Measurements from ENCODE around the gene USP25. TPM values are rescaled to one million over a fixed set of nuclear protein-coding genes. Genes with fewer than 3 reads are reported as not detected.

The USP25 gene
- total RNA-seq, 6 donors from 2014 or later = 44.1 to 120 (median 61.5) TPM

GRCh38 chr21:15688016-15688415, 41.8 kb upstream of the USP25 start:
- Histone ChIP-seq H3K27me3 (no peaks in the 10 kb centered on the region), H3K4me3 (no peak overlapping the region), H3K4me1 (peaks cover 0 to 8% (median 4%) of the 10 kb centered on the region in 4 donors), H3K36me3 (no peaks in the 10 kb centered on the region), H3K27ac (no peak overlapping the region), H3K9me3 (no peaks in the 10 kb centered on the region)
- 86 to 94% methylated on average over 3 of the region's 3 CpGs for WGBS, 2 donors
- DNase-seq (no peak), ATAC-seq (ENCODE audit: low FRiP score in 2 of 2) (no peak)
- no peak for TF ChIP-seq POLR2A (IDR thresholded peaks at IDR 0.05)
- TF ChIP-seq CTCF (IDR thresholded peaks at IDR 0.05) = no peak
- no peak for TF ChIP-seq POLR2AphosphoS5 (IDR thresholded peaks at IDR 0.05)
- no peak for TF ChIP-seq EP300 (IDR thresholded peaks at IDR 0.05)

- Histone ChIP-seq H3K4me3 (no peak overlapping the region), H3K4me1 (peaks cover 0 to under 1% (median 0%) of the 10 kb centered on the region in 4 donors), H3K27me3 (no peaks in the 10 kb centered on the region), H3K27ac (no peak overlapping the region), H3K36me3 (no peaks in the 10 kb centered on the region), H3K9me3 (no peaks in the 10 kb centered on the region)
- ATAC-seq (ENCODE audit: low FRiP score in 2 of 2) (no peak), DNase-seq (no peak)
- 62 to 74% methylated on average over 2 of the region's 2 CpGs for WGBS, 2 donors
- TF ChIP-seq EP300 (IDR thresholded peaks at IDR 0.05) (no peak), POLR2A (IDR thresholded peaks at IDR 0.05) (no peak), CTCF (IDR thresholded peaks at IDR 0.05) (no peak), POLR2AphosphoS5 (IDR thresholded peaks at IDR 0.05) (no peak)
These were observed 41.0 kb upstream of the USP25 start for GRCh38 chr21:15688809-15689208.

GRCh38 chr21:15692711-15693110, 37.1 kb upstream of the USP25 start:
- ATAC-seq (ENCODE audit: low FRiP score in 2 of 2) (no peak), DNase-seq (no peak)
- Histone ChIP-seq H3K4me3 (no peak overlapping the region), H3K4me1 (no peaks in the 10 kb centered on the region), H3K27ac (no peak overlapping the region), H3K9me3 (no peaks in the 10 kb centered on the region), H3K36me3 (no peaks in the 10 kb centered on the region), H3K27me3 (no peaks in the 10 kb centered on the region)
- TF ChIP-seq CTCF (IDR thresholded peaks at IDR 0.05) = no peak
- WGBS, 2 donors = 87 to 88% methylated on average over 2 of the region's 2 CpGs

GRCh38 chr21:15695241-15695640, 34.5 kb upstream of the USP25 start:
- Histone ChIP-seq H3K27ac (no peak overlapping the region), H3K4me1 (no peaks in the 10 kb centered on the region), H3K27me3 (no peaks in the 10 kb centered on the region), H3K4me3 (no peak overlapping the region), H3K9me3 (no peaks in the 10 kb centered on the region), H3K36me3 (no peaks in the 10 kb centered on the region)
- ATAC-seq (ENCODE audit: low FRiP score in 2 of 2) (no peak), DNase-seq (no peak)
- WGBS, 2 donors = 90 to 91% methylated on average over 1 of the region's 1 CpG
- TF ChIP-seq CTCF (IDR thresholded peaks at IDR 0.05) (no peak), EP300 (IDR thresholded peaks at IDR 0.05) (no peak), POLR2A (IDR thresholded peaks at IDR 0.05) (no peak), POLR2AphosphoS5 (IDR thresholded peaks at IDR 0.05) (no peak)

GRCh38 chr21:15701830-15702229, 28.0 kb upstream of the USP25 start:
- no peaks in the 10 kb centered on the region for H3K27me3 ChIP-seq
- H3K4me3 ChIP-seq = no peak overlapping the region
- no peak for ATAC-seq (ENCODE audit: low FRiP score in 2 of 2)
- TF ChIP-seq POLR2AphosphoS5 (IDR thresholded peaks at IDR 0.05) (no peak), CTCF (IDR thresholded peaks at IDR 0.05) (no peak), EP300 (IDR thresholded peaks at IDR 0.05) (no peak), POLR2A (IDR thresholded peaks at IDR 0.05) (no peak)
- H3K9me3 ChIP-seq = peaks cover 0 to 12% (median 0%) of the 10 kb centered on the region in 4 donors
- no peak for DNase-seq
- no peak overlapping the region for H3K27ac ChIP-seq
- no peaks in the 10 kb centered on the region for H3K36me3 ChIP-seq
- no peaks in the 10 kb centered on the region for H3K4me1 ChIP-seq
- WGBS, 2 donors = 50 to 52% methylated on average over 1 of the region's 1 CpG
